ENCODE measurements around the gene PTK6. TPM values are rescaled to one million over a fixed set of nuclear protein-coding genes. Genes with fewer than 3 reads are reported as not detected.

PTK6 gene
- total and polyA plus RNA-seq, 2 donors (not counting 1 experiment from before 2014, with no cell fraction given) = 0.86 to 2.3 TPM

GRCh38 chr20:63578224-63579016 lies 41.2 kb upstream of the PTK6 start:
- ChIA-PET POLR2A (interaction anchor here (0.7 kb wide), 1 partner anchor 40 kb away, joined by 5 read pairs; no protein-coding TSS in a partner anchor), CTCF (interaction anchor here (0.6 to 3.4 kb wide), 6 partner anchors 11 to 397 kb away, joined by 3 to 16 read pairs (median 3); partner anchors contain the start of genes PTK6 and TPD52L2)

More at GRCh38 chr20:63578224-63579016, 41.2 kb upstream of the PTK6 start:
- H3K9ac ChIP-seq (ENCODE audit: low read length) = no peak overlapping the region
- DNase-seq (no peak), ATAC-seq (ENCODE audit: low read depth) (no peak)
- Mint-ChIP-seq H3K27ac (no peak overlapping the region), H3K9me3 (ENCODE audit: insufficient read depth) (no peaks in the 10 kb centered on the region), H3K4me1 (peaks cover 8% of the 10 kb centered on the region), H3K27me3 (no peaks in the 10 kb centered on the region), H3K4me3 (no peak overlapping the region)
- H3K79me2 ChIP-seq (ENCODE audit: control insufficient read depth, insufficient read depth, low read length) = peaks cover 4% of the 10 kb centered on the region
- H3K4me1 ChIP-seq (ENCODE audit: control insufficient read depth in 2 of 2, insufficient read depth in 2 of 2, low read length in 2 of 2) = peaks cover 7 to 18% of the 10 kb centered on the region in 2 donors
- no peak overlapping the region for H3K4me3 ChIP-seq (ENCODE audit: control extremely low read depth in 1 of 5, extremely low read depth in 1 of 5, insufficient read depth in 1 of 5, low read depth in 2 of 5, low read length in 4 of 5)
- TF ChIP-seq, protein P1, sequence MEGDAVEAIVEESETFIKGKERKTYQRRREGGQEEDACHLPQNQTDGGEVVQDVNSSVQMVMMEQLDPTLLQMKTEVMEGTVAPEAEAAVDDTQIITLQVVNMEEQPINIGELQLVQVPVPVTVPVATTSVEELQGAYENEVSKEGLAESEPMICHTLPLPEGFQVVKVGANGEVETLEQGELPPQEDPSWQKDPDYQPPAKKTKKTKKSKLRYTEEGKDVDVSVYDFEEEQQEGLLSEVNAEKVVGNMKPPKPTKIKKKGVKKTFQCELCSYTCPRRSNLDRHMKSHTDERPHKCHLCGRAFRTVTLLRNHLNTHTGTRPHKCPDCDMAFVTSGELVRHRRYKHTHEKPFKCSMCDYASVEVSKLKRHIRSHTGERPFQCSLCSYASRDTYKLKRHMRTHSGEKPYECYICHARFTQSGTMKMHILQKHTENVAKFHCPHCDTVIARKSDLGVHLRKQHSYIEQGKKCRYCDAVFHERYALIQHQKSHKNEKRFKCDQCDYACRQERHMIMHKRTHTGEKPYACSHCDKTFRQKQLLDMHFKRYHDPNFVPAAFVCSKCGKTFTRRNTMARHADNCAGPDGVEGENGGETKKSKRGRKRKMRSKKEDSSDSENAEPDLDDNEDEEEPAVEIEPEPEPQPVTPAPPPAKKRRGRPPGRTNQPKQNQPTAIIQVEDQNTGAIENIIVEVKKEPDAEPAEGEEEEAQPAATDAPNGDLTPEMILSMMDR (IDR thresholded peaks at IDR 0.05) = peak; percentile 15
- no peak for TF ChIP-seq EZH2 (IDR thresholded peaks at IDR 0.05; ENCODE audit: borderline replicate concordance, insufficient read depth, low read depth, low read length, poor library complexity, severe bottlenecking)
- 75% methylated on average over 15 of the region's 26 CpGs for WGBS (ENCODE audit: insufficient coverage)
- intact Hi-C loops (cut with micrococcal nuclease) = loop anchor here (1.0 kb wide), 1 partner anchor 40 kb away; no protein-coding TSS in a partner anchor
- H4K20me1 ChIP-seq (ENCODE audit: control insufficient read depth, insufficient read depth, low read length, poor library complexity, severe bottlenecking) = peaks cover under 1% of the 10 kb centered on the region
- no peak overlapping the region for H3K27ac ChIP-seq (ENCODE audit: low read length in 2 of 2)
- no peaks in the 10 kb centered on the region for H3K36me3 ChIP-seq (replicated peaks in 1 of 2; ENCODE audit: control extremely low read depth in 1 of 2, control insufficient read depth in 1 of 2, extremely low read depth in 1 of 2, insufficient read depth in 2 of 2, low read length in 1 of 2)
- H3K27me3 ChIP-seq (replicated peaks in 1 of 4; ENCODE audit: control extremely low read depth in 1 of 4, control insufficient read depth in 3 of 4, insufficient read depth in 4 of 4, low read length in 3 of 4) = no peaks in the 10 kb centered on the region
- no peak overlapping the region for H3K4me2 ChIP-seq (replicated peaks; ENCODE audit: low read depth, low read length, poor library complexity, severe bottlenecking)
- H2AFZ ChIP-seq (ENCODE audit: insufficient read depth, low read depth, low read length, poor library complexity, severe bottlenecking) = no peak overlapping the region
- H3K9me3 ChIP-seq (ENCODE audit: control extremely low read depth in 1 of 3, control insufficient read depth in 2 of 3, insufficient read depth in 1 of 3, low read length in 2 of 3) = no peaks in the 10 kb centered on the region
